Smooth muscle cell of the brain vasculature (primary cell): Measurements from ENCODE around the gene AGBL3.
"Not testable (repeated sequence)": the region's sequence is repeated elsewhere in the genome, so short reads cannot be mapped to it uniquely, and the experiment has no call there.

ENCODE experiments used
- DNase-seq: peaks from one replicate; pipeline ENCODE4 v3.0.0-alpha.2; 2012; ENCODE audit warnings: low read depth, low spot score

Gene AGBL3

DNA sequence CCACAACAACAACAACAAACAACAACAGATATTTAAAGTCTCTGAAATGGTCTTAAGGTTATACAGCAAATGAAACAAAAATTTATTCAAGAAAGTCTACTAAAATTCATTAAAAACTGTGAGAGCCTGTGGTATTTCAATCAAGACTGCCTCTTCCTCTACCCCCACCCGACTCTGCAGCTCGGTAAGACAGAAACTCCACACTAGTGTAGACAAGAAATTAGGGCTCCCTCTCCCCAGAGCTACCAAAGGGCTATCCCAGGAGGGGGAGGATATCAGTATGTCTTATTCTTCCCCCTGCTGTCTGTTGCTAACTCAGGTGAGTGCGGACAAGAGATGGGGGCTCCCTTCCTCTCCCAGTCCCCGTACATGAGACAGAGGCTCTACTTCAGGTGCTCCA, 90.6 kb downstream of the AGBL3 start:
- DNase-seq, result no peak

DNA sequence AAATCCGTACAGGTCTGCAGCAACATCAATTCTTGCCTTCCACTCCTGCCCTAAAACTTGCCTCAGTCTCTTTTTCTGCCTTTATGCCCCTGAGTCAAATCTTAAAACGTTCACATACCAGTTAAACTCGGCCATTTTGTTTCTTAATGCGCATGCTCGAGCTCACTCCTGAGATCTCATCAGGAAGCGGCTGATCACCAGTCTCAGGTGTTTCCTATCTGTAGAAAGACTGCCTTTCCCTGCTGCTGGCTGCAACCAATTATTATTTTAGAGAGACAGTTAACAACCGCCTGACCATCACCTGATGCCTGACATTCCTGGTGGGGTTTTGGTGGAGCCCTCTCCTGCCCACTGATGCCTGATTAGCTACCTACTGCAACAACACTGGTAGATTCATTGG, 91.3 kb downstream of the AGBL3 start:
- no peak for DNase-seq

DNA sequence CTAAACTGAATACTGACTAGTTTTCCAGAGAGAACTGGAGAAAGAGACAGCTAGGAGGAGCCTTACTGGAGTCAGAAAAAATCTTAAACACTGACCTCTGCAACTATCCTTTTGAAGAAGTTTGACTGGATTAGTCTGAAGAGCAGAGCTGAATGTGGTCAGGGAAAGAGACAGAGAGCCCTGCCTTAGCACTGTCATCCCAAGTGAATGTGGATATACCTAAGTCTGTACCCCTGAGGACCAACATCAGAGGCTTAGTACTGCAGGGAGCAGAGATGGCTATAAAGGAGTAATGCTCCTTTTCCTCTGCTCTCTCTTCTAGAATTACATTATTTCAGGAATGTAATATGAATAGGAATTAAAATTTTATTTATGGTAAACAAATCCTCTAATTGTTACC, 91.7 kb downstream of the AGBL3 start:
- DNase-seq, result no peak

DNA sequence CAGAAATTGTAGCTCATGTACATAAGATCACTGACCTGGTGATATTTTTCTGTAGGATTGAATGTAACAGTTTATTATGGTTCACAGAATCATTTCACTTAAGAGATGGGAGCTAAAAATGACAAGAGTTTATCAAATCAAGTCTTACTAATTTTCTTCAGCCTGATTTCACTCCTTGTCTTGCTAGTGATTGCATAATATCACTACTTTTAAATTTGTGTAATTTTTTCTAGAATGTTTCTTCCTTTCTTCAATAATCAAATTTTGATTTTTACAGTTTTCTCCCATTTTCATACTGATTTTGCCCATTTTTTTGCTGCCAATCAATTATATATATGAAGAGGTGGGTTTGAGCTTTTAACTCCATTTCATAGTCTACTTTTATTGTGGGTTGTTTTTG, 92.8 kb downstream of the AGBL3 start:
- DNase-seq, result no peak

- no peak for DNase-seq
Observed at GRCh38 chr7:135083005-135083404, 96.7 kb downstream of the AGBL3 start.

DNA sequence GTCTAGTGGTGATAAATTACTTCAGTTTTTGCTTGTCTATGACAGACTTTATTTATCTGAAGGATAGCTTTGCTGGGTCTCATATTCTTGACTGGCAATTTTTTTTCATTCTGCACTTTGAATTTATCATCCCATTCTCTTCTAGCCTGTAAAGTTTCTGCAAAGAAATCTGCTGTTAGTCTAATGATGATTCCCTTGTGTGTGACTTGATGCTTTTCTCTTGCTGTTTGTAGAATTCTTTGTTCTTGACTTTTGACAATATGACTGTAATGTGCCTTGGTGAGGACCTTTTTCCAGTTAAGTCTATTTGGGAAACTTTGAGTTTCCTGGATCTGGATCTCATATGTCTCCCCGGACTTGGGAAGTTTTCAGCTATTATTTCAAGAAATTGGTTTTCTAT, 102.3 kb downstream of the AGBL3 start:
- DNase-seq, result no peak

DNA sequence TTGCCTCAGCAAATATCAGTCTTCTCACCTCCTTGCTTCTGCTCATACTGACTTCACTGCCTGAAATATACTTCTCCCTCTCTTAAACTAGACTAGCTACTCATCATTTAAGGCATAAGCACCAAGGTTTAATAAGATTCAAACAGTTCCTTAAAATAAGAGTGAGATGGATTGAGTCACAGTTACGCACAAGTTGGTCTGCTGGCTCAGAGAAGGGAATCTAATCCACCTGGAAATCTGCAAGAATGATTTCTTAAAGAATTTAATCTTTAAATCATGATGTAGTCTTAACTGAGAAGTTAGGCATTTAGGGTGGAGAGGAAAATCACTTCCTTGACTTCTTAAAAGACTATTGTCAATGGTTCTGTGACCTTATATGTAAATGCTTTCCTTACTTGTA, 105.4 kb downstream of the AGBL3 start:
- no peak for DNase-seq

DNA sequence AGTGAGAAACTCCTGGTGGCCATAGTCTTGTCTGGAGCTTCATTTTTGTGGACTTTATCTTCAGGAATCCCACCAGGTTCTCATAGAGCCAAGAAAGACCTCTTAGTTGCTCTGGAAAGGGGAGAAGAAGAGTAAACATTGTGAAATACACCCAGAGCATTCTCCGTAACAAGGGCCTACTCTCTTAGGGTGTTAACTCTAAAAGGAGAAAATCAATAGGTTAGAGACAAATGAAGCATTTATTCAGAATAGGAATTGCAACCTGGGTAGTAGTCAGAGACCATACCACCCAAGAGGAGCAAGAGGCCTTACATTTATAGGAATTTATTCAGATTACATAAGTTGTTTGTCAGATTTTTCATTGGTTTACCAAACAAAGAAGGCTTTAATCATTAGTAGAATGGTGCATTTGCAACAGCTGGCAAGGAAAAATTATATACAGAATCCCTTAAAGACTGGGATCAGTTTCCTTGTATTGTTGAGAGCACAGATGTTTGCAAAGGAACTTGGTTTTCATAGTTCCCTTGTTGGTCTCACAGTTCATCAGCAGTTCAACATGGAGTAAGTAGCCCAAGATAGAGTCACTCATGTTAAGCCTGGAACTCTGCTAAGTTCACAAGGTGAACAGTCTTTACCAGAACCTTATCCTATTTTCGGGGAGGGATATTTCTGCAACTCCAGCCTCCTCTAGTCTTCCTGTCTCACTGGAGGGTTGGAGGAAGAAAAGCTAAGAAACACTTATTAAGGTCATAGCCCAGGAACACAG, 108.3 kb downstream of the AGBL3 start:
- DNase-seq, result no peak

- no peak for DNase-seq
Observed at GRCh38 chr7:135095450-135095849, 109.1 kb downstream of the AGBL3 start.

GRCh38 chr7:135098391-135098790, 112.1 kb downstream of the AGBL3 start:
- no peak for DNase-seq

DNA sequence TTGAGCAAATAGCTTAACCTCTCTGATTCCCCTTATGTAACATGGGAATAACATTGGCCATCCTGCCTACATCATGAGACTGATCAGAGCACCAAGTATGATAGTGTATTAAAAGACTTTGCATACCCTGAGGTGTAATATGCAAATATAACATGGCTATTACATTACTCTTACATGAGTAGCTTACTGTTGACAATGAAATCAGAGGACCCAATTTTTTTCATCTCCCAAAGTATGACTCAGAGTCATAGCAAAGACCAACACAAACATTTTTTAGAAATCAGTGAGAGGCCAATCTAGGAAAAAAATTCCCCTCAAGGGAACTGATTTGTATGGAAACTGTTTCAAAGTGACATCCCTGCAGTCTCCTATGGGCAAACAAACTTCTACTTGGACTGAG, 114.5 kb downstream of the AGBL3 start:
- no peak for DNase-seq

GRCh38 chr7:135102372-135102771, 116.1 kb downstream of the AGBL3 start:
- no peak for DNase-seq

DNA sequence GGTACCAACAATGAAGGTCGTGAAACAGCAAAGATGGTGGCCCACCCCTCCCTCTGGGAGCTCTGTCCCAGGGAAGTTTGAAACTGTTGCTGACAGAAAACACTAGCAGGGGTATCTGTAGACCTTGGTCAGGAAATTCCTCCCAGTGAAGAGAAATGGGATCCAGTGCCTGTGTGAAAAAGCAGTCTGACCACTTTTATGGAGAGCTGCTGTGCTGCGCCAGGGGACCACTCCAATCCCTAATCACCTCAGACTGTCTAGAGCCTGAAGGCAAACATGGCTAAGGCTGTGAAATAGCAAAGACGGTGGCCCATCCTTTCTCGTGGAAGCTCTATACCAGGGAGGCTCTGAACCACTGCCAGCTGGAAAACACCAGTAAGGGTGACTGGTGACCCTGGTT, 123.3 kb downstream of the AGBL3 start:
- DNase-seq, result no peak

GRCh38 chr7:135109976-135110375, 123.7 kb downstream of the AGBL3 start:
- DNase-seq, result no peak

DNA sequence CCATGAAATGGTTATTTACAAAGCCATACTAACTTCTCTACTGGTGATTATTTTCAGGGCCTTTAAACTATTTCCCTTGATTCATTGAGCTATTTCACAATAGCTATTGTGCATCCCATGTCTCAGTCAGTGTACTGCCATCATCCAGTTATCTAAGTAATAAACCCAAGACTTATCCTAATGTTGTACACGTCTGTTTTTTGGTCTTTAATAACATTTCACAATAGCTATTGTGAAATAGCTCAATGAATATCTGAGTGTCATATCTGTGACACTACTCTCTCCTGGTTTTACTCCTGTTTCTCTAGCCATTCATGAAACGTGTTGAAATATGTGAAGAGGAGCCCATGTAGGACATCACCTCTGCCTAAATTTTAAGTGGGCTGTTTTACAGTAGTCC, 125.1 kb downstream of the AGBL3 start:
- DNase-seq, result no peak

GRCh38 chr7:135114622-135115021, 128.3 kb downstream of the AGBL3 start:
- DNase-seq, result no peak

GRCh38 chr7:135117096-135117495, 130.8 kb downstream of the AGBL3 start:
- DNase-seq, result no peak

GRCh38 chr7:135121868-135122267, 135.6 kb downstream of the AGBL3 start:
- DNase-seq, result no peak

- not testable (repeated sequence) for DNase-seq
Observed at GRCh38 chr7:135124631-135125030, 138.3 kb downstream of the AGBL3 start.

- no peak for DNase-seq
Observed at GRCh38 chr7:135128931-135129330, 142.6 kb downstream of the AGBL3 start.

GRCh38 chr7:135129579-135129978, 143.3 kb downstream of the AGBL3 start:
- no peak for DNase-seq

- DNase-seq, result no peak
Observed at GRCh38 chr7:135143885-135144668, 157.8 kb downstream of the AGBL3 start.

DNA sequence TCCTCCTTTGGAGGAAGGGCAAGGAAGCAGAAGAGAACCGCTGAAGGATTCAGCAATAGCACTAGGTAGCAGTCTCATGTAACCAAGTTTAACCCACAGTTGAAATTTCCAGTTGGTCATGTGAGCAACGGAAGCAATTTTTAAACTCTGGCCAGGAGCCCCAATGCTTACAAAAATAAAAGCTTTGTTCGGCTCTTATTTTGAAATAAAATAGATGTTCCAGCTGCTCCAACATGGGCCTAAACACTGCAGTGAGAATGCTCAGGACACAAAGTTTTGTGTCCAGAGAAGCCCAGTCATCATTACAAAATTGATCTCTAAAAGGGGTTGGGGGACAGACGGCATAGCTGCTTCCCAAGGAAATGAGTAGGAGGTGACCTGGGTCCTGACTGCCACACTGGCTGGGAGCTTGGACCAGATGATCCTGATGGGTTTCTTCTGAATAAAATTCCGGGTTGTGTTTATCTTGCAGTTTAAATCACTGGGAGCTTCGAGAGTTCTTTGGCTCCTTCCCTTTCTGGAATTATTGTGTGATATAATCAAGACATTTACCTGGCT, 161.1 kb downstream of the AGBL3 start:
- no peak for DNase-seq
